Endothelial cell of umbilical vein (primary cell): ENCODE measurements around the gene MAB21L2.

Experiments used
- GATA2 ChIP-seq: IDR thresholded peaks from 2 replicates; pipeline ENCODE4 v1.7.0; 2011; ENCODE audit warnings: low read depth, mild to moderate bottlenecking, moderate library complexity, mixed read lengths, low read length; ENCODE audit not compliant: insufficient read length, insufficient read depth
- MAX ChIP-seq: IDR thresholded peaks from 2 replicates; pipeline ENCODE4 v1.6.1; 2011; ENCODE audit not compliant: insufficient read depth, insufficient read length
- POLR2AphosphoS5 ChIP-seq: IDR thresholded peaks from 2 replicates; pipeline ENCODE4 v1.6.1; 2012; ENCODE audit warnings: low read depth, mild to moderate bottlenecking, control low read depth, low read length, moderate library complexity; ENCODE audit not compliant: insufficient read depth
- TF ChIP-seq, protein P1 (sequence below), 2 donors: IDR thresholded peaks; 1 replicate in 1 of 2; 2 replicates in 1 of 2; pipeline ENCODE4 v1.5.1; 2011; ENCODE audit warnings: low read length in 2 of 2, mild to moderate bottlenecking in 2 of 2, moderate library complexity in 2 of 2, control low read depth in 1 of 2, inconsistent platforms in 1 of 2, low read depth in 1 of 2; ENCODE audit not compliant: insufficient read depth in 1 of 2; ENCODE audit errors: extremely low read depth in 1 of 2

DNA sequence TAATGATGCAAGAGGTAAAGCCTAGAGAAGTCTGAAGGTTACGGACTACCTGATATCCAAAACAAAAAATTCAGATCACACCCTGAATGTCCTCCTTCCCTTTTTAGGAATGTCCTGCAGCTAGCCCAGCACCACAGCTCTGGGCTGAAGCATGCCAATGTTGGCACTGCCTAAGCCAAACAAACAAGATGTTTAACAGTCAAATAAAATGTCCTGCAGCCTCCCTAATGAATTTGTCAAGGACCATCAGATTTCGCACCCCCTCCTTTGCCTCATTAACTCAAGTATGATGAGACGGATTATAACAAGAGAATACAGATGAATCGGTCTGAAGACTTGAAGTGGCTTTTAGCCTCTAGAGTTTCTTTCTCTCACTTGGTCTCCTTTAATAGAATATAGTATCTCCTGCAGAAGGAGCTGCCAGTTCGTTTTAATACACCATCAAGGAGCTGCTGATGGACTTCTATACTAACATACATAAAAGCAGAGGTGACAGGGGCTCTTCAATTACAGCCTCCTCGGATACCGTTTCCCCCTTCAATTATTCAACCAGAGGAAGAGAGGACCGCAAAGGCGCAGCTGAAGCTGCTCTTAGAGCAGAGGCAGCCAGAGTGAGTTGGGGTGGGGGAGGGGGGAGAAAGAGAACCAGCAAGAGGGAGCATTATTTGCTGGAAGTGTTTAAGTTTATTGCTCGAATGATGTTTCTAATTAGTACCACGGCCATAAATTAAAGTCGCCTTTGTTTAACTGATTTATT lies 3.0 kb upstream of the MAB21L2 start:
- no peak for TF ChIP-seq GATA2
- TF ChIP-seq, protein P1, sequence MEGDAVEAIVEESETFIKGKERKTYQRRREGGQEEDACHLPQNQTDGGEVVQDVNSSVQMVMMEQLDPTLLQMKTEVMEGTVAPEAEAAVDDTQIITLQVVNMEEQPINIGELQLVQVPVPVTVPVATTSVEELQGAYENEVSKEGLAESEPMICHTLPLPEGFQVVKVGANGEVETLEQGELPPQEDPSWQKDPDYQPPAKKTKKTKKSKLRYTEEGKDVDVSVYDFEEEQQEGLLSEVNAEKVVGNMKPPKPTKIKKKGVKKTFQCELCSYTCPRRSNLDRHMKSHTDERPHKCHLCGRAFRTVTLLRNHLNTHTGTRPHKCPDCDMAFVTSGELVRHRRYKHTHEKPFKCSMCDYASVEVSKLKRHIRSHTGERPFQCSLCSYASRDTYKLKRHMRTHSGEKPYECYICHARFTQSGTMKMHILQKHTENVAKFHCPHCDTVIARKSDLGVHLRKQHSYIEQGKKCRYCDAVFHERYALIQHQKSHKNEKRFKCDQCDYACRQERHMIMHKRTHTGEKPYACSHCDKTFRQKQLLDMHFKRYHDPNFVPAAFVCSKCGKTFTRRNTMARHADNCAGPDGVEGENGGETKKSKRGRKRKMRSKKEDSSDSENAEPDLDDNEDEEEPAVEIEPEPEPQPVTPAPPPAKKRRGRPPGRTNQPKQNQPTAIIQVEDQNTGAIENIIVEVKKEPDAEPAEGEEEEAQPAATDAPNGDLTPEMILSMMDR (IDR thresholded peaks at IDR 0.05; ENCODE audit: extremely low read depth in 1 of 2, insufficient read depth in 1 of 2, low read depth in 1 of 2, low read length in 2 of 2) = no peak
- no peak for TF ChIP-seq MAX
- TF ChIP-seq POLR2AphosphoS5 = no peak
